HEK293 (cell line): ENCODE measurements around the gene ILRUN.
A peak's percentile ranks its signal among the peaks of the same experiment; 100 is the strongest.

Experiments used
- CTCF ChIA-PET: fragments of 350-600 bp; formaldehyde crosslinking; extraction: SDS; loops from one replicate; lab custom pipeline; 2021; ENCODE audit warnings: antibody characterized with exemption; lab: Yijun Ruan, JAX
- POLR2A ChIA-PET: fragments of 300-600 bp; formaldehyde crosslinking; extraction: SDS; loops from one replicate; lab custom pipeline; 2020; ENCODE audit warnings: antibody characterized with exemption, inconsistent platforms; lab: Yijun Ruan, JAX
- H3K27ac ChIP-seq: fragments of 200-500 bp; sonication (Bioruptor generic); 2 replicates; pipeline ENCODE4 v1.5.1; 2014; ENCODE audit warnings: low read depth, low read length, control low read depth, inconsistent platforms; ENCODE audit errors: extremely low read depth
- H3K36me3 ChIP-seq, 2 experiments: fragments of 200-500 bp in 1 of 2; sonication (Bioruptor generic) in 1 of 2; 1 replicate in 1 of 2; 2 replicates in 1 of 2; pipeline ENCODE4 v1.5.1; 2014 to 2017; ENCODE audit warnings: inconsistent platforms in 2 of 2, low read length in 2 of 2; ENCODE audit not compliant: control insufficient read depth in 2 of 2, insufficient read depth in 1 of 2
- H3K4me1 ChIP-seq: fragments of 200-500 bp; sonication (Bioruptor generic); 2 replicates; pipeline ENCODE4 v1.5.1; 2014; ENCODE audit warnings: mild to moderate bottlenecking, low read length, inconsistent platforms; ENCODE audit not compliant: control insufficient read depth, insufficient read depth
- H3K4me3 ChIP-seq: 2 replicates; pipeline ENCODE4 v1.5.1; 2011; ENCODE audit warnings: low read depth, mild to moderate bottlenecking, control low read depth, low read length, moderate library complexity
- H3K9me3 ChIP-seq: fragments of 200-500 bp; sonication (Bioruptor generic); 2 replicates; pipeline ENCODE4 v1.5.1; 2014; ENCODE audit warnings: low read depth, low read length, inconsistent platforms; ENCODE audit not compliant: control insufficient read depth, insufficient read depth
- KLF10 ChIP-seq: fragments of 450-650 bp; IDR thresholded peaks from 2 replicates; pipeline ENCODE4 v1.5.1; 2018; ENCODE audit warnings: missing biosample characterization, mild to moderate bottlenecking, missing genetic modification characterization
- RBAK ChIP-seq: fragments of 450-650 bp; formaldehyde crosslinking; IDR thresholded peaks from 2 replicates; pipeline ENCODE4 v1.5.1; 2016; ENCODE audit warnings: missing biosample characterization, missing genetic modification characterization
- ZBTB7A ChIP-seq: fragments of 450-650 bp; formaldehyde crosslinking; IDR thresholded peaks from 2 replicates; pipeline ENCODE4 v1.5.1; 2016; ENCODE audit warnings: low read depth, missing biosample characterization, missing genetic modification characterization
- ZBTB8A ChIP-seq: fragments of 450-650 bp; formaldehyde crosslinking; IDR thresholded peaks from 2 replicates; pipeline ENCODE4 v1.5.1; 2016; ENCODE audit warnings: missing biosample characterization, missing genetic modification characterization
- ZFP69B ChIP-seq: fragments of 450-650 bp; formaldehyde crosslinking; IDR thresholded peaks from 2 replicates; pipeline ENCODE4 v1.5.1; 2016; ENCODE audit warnings: missing biosample characterization, missing genetic modification characterization
- ZNF121 ChIP-seq: fragments of 450-650 bp; formaldehyde crosslinking; IDR thresholded peaks from 2 replicates; pipeline ENCODE4 v1.5.1; 2016; ENCODE audit warnings: missing biosample characterization, missing genetic modification characterization
- ZNF138 ChIP-seq: fragments of 450-650 bp; formaldehyde crosslinking; IDR thresholded peaks from 2 replicates; pipeline ENCODE4 v1.5.1; 2016; ENCODE audit warnings: missing biosample characterization, missing genetic modification characterization, borderline replicate concordance
- ZNF146 ChIP-seq: fragments of 450-650 bp; formaldehyde crosslinking; IDR thresholded peaks from 2 replicates; pipeline ENCODE4 v1.5.1; 2016; ENCODE audit warnings: missing biosample characterization, missing genetic modification characterization
- ZNF175 ChIP-seq: fragments of 450-650 bp; formaldehyde crosslinking; IDR thresholded peaks from 2 replicates; pipeline ENCODE4 v1.5.1; 2016; ENCODE audit warnings: missing biosample characterization, missing genetic modification characterization
- ZNF184 ChIP-seq: fragments of 450-650 bp; IDR thresholded peaks from 2 replicates; pipeline ENCODE4 v1.5.1; 2018; ENCODE audit warnings: missing biosample characterization, mild to moderate bottlenecking, missing genetic modification characterization
- ZNF19 ChIP-seq: fragments of 450-650 bp; formaldehyde crosslinking; IDR thresholded peaks from 2 replicates; pipeline ENCODE4; 2016; ENCODE audit warnings: missing biosample characterization, missing genetic modification characterization, low read depth
- ZNF48 ChIP-seq: fragments of 450-650 bp; formaldehyde crosslinking; IDR thresholded peaks from 2 replicates; pipeline ENCODE4 v1.5.1; 2016; ENCODE audit warnings: missing biosample characterization, missing genetic modification characterization
- ZNF555 ChIP-seq: fragments of 450-650 bp; formaldehyde crosslinking; conservative IDR thresholded peaks from 2 replicates; pipeline ENCODE4 v1.5.1; 2017; ENCODE audit warnings: missing biosample characterization, mild to moderate bottlenecking, missing genetic modification characterization, inconsistent platforms
- TF ChIP-seq, protein P1 (sequence below): fragments of 450-650 bp; formaldehyde crosslinking; IDR thresholded peaks from 2 replicates; pipeline ENCODE4 v1.5.1; 2016; ENCODE audit warnings: missing biosample characterization, missing genetic modification characterization, low read depth
- TF ChIP-seq, protein P2 (sequence below): fragments of 450-650 bp; formaldehyde crosslinking; IDR thresholded peaks from 2 replicates; pipeline ENCODE4 v1.5.1; 2016; ENCODE audit warnings: missing biosample characterization, missing genetic modification characterization
- TF ChIP-seq, protein P3 (sequence below): fragments of 450-650 bp; formaldehyde crosslinking; IDR thresholded peaks from 2 replicates; pipeline ENCODE4 v1.5.1; 2016; ENCODE audit warnings: missing biosample characterization, missing genetic modification characterization
- TF ChIP-seq, protein P4 (sequence below): fragments of 450-650 bp; formaldehyde crosslinking; IDR thresholded peaks from 2 replicates; pipeline ENCODE4 v1.5.1; 2017; ENCODE audit warnings: missing biosample characterization, missing genetic modification characterization
- TF ChIP-seq, protein P5 (sequence below): fragments of 450-650 bp; formaldehyde crosslinking; IDR thresholded peaks from 2 replicates; pipeline ENCODE4 v1.5.1; 2016; ENCODE audit warnings: missing biosample characterization, missing genetic modification characterization

Gene ILRUN

DNA sequence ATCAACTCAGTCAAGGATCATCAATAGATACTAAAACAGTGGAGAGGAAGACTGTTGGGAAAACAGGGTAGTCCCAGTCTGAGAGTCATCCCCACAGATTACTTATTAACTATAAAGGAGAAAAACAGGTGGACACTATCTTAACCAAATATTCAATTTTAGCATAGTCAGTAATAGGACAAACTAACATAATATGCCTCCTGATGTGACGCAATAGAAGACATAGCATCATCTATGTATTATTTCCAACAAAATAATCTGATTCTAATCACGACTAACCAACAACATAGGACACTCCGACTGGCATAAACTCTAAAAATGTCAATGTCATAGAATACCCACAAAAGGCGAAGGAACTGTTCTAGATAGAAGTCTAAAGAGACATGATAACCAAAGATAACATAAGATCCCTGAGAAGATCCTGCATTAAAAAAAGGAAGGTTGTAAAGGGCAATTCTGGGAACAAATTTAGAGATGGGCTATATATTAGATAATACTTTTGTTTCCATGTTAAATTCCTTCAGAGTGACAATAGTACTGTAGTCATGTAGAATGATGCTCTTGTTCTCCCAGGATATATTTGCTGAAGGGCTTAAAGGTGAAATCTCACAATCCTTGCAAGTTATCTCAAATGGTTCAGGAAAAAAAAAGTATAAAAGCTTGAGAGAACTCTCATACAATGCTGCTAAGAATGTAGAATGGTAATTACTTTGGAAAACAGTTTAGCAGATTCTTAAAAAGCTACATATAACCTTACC lies 28.9 kb downstream of the ILRUN start (continued):
- TF ChIP-seq, protein P1, sequence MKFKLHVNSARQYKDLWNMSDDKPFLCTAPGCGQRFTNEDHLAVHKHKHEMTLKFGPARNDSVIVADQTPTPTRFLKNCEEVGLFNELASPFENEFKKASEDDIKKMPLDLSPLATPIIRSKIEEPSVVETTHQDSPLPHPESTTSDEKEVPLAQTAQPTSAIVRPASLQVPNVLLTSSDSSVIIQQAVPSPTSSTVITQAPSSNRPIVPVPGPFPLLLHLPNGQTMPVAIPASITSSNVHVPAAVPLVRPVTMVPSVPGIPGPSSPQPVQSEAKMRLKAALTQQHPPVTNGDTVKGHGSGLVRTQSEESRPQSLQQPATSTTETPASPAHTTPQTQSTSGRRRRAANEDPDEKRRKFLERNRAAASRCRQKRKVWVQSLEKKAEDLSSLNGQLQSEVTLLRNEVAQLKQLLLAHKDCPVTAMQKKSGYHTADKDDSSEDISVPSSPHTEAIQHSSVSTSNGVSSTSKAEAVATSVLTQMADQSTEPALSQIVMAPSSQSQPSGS (tag by site-specific recombination): no peak
- TF ChIP-seq ZNF138 (tag by site-specific recombination) (no peak), ZNF19 (no peak), ZNF146 (tag by site-specific recombination) (no peak), ZBTB7A (tag by site-specific recombination) (no peak), RBAK (tag by site-specific recombination) (no peak)
- TF ChIP-seq, protein P2, sequence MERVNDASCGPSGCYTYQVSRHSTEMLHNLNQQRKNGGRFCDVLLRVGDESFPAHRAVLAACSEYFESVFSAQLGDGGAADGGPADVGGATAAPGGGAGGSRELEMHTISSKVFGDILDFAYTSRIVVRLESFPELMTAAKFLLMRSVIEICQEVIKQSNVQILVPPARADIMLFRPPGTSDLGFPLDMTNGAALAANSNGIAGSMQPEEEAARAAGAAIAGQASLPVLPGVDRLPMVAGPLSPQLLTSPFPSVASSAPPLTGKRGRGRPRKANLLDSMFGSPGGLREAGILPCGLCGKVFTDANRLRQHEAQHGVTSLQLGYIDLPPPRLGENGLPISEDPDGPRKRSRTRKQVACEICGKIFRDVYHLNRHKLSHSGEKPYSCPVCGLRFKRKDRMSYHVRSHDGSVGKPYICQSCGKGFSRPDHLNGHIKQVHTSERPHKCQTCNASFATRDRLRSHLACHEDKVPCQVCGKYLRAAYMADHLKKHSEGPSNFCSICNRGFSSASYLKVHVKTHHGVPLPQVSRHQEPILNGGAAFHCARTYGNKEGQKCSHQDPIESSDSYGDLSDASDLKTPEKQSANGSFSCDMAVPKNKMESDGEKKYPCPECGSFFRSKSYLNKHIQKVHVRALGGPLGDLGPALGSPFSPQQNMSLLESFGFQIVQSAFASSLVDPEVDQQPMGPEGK (tag by site-specific recombination): no peak
- TF ChIP-seq, all 188 proteins: peak for 0

DNA sequence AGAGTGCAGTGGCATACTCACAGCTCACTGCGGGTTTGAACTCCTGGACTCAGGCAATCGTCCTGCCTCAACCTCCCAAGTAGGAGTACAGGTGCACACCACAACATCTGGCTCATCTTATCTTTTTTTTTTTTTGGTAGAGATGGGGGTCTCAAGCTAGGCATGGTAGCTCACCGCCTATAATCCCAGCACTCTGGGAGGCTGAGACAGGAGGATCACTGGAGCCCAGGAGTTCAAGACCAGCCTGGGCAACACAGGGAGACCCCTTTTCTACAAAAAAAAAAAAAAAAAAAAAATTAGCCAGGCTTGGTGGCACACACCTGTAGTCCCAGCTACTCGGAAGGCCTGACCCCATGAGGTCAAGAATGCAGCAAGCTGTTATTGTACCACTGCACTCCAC lies 31.5 kb downstream of the ILRUN start:
- ChIA-PET CTCF (interaction anchor here (0.5 to 0.9 kb wide), 8 partner anchors 8 to 205 kb away, joined by 3 to 6 read pairs (median 4); no protein-coding TSS in a partner anchor), POLR2A (interaction anchor here (0.7 to 0.9 kb wide), 3 partner anchors 9 to 94 kb away, joined by 3 to 5 read pairs (median 5); no protein-coding TSS in a partner anchor)
- Histone ChIP-seq H3K4me1 (no peaks in the 10 kb centered on the region; the same call in 1 of the 2 replicates), H3K36me3 (no peaks in the 10 kb centered on the region), H3K27ac (no peak overlapping the region), H3K9me3 (no peaks in the 10 kb centered on the region), H3K4me3 (no peak overlapping the region)
- 0 out of 2 replicates have a peak, but pooled peaks have one; percentile 16 for TF ChIP-seq ZNF121
- TF ChIP-seq ZNF555 (tag by site-specific recombination): no peak

DNA sequence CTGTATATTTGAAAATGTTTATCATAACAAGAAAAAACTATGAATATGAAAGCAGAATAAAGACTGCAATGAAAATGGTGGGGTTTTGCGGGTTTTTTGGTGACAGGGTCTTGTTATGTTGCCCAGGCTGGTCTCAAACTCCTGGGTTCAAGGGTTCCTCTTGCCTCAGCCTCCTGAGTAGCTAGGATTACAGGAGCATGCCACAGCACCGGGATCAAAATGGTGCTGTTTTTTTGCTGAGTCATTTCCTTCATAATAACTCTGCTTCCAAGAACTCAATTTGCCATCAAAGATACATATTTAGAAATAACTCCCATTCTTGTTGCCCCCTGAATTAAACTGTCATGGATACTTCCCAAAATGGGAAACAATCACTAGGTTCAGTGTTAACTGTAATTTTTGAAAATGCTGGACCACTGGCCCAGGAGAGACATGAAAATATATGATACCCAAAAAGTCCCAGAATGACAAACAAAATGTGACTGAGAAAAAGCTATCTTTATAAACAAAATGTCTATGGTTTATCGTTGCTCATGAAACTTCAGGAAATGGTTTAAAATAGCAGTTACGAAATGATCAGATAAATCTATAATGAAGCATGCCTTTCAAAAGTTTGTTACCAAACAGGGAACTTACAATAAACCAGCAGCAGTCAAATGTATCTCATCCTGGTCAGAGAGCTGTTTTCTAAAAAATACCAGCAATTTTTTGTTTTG lies 32.2 kb downstream of the ILRUN start:
- Histone ChIP-seq H3K4me1 (no peaks in the 10 kb centered on the region; the same call in 1 of the 2 replicates), H3K27ac (no peak overlapping the region)
- CTCF ChIA-PET: interaction anchor here (0.6 to 1.1 kb wide), 6 partner anchors 11 to 322 kb away, joined by 3 to 4 read pairs (median 3); no protein-coding TSS in a partner anchor
- TF ChIP-seq, protein P3, sequence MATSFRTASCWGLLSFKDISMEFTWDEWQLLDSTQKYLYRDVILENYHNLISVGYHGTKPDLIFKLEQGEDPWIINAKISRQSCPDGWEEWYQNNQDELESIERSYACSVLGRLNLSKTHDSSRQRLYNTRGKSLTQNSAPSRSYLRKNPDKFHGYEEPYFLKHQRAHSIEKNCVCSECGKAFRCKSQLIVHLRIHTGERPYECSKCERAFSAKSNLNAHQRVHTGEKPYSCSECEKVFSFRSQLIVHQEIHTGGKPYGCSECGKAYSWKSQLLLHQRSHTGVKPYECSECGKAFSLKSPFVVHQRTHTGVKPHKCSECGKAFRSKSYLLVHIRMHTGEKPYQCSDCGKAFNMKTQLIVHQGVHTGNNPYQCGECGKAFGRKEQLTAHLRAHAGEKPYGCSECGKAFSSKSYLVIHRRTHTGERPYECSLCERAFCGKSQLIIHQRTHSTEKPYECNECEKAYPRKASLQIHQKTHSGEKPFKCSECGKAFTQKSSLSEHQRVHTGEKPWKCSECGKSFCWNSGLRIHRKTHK (tag by site-specific recombination): no peak
- TF ChIP-seq ZBTB8A (tag by site-specific recombination) (peak; percentile 47), ZNF48 (tag by site-specific recombination) (no peak), ZNF175 (no peak), KLF10 (tag by site-specific recombination) (no peak), ZNF184 (tag by site-specific recombination) (no peak), ZFP69B (tag by site-specific recombination) (no peak)
- TF ChIP-seq, protein P4, sequence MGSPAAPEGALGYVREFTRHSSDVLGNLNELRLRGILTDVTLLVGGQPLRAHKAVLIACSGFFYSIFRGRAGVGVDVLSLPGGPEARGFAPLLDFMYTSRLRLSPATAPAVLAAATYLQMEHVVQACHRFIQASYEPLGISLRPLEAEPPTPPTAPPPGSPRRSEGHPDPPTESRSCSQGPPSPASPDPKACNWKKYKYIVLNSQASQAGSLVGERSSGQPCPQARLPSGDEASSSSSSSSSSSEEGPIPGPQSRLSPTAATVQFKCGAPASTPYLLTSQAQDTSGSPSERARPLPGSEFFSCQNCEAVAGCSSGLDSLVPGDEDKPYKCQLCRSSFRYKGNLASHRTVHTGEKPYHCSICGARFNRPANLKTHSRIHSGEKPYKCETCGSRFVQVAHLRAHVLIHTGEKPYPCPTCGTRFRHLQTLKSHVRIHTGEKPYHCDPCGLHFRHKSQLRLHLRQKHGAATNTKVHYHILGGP (tag by site-specific recombination): peak; percentile 58; the same call in 1 of the 2 replicates
- TF ChIP-seq, protein P5, sequence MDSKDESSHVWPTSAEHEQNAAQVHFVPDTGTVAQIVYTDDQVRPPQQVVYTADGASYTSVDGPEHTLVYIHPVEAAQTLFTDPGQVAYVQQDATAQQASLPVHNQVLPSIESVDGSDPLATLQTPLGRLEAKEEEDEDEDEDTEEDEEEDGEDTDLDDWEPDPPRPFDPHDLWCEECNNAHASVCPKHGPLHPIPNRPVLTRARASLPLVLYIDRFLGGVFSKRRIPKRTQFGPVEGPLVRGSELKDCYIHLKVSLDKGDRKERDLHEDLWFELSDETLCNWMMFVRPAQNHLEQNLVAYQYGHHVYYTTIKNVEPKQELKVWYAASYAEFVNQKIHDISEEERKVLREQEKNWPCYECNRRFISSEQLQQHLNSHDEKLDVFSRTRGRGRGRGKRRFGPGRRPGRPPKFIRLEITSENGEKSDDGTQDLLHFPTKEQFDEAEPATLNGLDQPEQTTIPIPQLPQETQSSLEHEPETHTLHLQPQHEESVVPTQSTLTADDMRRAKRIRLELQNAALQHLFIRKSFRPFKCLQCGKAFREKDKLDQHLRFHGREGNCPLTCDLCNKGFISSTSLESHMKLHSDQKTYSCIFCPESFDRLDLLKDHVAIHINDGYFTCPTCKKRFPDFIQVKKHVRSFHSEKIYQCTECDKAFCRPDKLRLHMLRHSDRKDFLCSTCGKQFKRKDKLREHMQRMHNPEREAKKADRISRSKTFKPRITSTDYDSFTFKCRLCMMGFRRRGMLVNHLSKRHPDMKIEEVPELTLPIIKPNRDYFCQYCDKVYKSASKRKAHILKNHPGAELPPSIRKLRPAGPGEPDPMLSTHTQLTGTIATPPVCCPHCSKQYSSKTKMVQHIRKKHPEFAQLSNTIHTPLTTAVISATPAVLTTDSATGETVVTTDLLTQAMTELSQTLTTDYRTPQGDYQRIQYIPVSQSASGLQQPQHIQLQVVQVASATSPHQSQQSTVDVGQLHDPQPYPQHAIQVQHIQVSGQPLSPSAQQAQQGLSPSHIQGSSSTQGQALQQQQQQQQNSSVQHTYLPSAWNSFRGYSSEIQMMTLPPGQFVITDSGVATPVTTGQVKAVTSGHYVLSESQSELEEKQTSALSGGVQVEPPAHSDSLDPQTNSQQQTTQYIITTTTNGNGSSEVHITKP (tag by site-specific recombination): peak; percentile 44; the same call in 1 of the 2 replicates
- TF ChIP-seq, all 188 proteins: peak for 3
- POLR2A ChIA-PET: interaction anchor here (0.7 to 0.9 kb wide), 2 partner anchors 10 to 23 kb away, joined by 3 to 5 read pairs; no protein-coding TSS in a partner anchor
- no peaks in the 10 kb centered on the region for H3K36me3 ChIP-seq
- no peak overlapping the region for H3K4me3 ChIP-seq
- H3K9me3 ChIP-seq: no peaks in the 10 kb centered on the region
